Liver (tissue), 9 donors: Measurements from ENCODE around the gene ZNF524. TPM values are rescaled to one million over a fixed set of nuclear protein-coding genes. Genes with fewer than 3 reads are reported as not detected.

ENCODE experiments used
- DNase-seq: peaks from one replicate; pipeline ENCODE4 v3.0.0-alpha.2; 2017; ENCODE audit warnings: low spot score
- H3K27ac ChIP-seq, 2 donors: one replicate each; pipeline ENCODE4 v1.7.0; 2013; ENCODE audit warnings: inconsistent platforms in 2 of 2, low read length in 2 of 2, control low read depth in 1 of 2, low read depth in 1 of 2, mild to moderate bottlenecking in 1 of 2
- H3K27me3 ChIP-seq, 4 donors: one replicate each; pipeline versions ENCODE4 v1.6.1 to v1.7.0; 2013; ENCODE audit warnings: low read length in 3 of 4, inconsistent platforms in 1 of 4, mild to moderate bottlenecking in 1 of 4, moderate library complexity in 1 of 4; ENCODE audit not compliant: control insufficient read depth in 4 of 4, insufficient read depth in 4 of 4
- H3K36me3 ChIP-seq, 4 donors: one replicate each; pipeline versions ENCODE4 v1.6.1 to v1.7.0; 2013; ENCODE audit warnings: low read length in 3 of 4, mild to moderate bottlenecking in 3 of 4, low read depth in 1 of 4, moderate library complexity in 1 of 4; ENCODE audit not compliant: control insufficient read depth in 4 of 4, insufficient read depth in 3 of 4
- H3K4me1 ChIP-seq, 4 donors: one replicate each; pipeline versions ENCODE4 v1.6.1 to v1.7.0; 2013; ENCODE audit warnings: low read length in 3 of 4, mild to moderate bottlenecking in 3 of 4, moderate library complexity in 1 of 4; ENCODE audit not compliant: control insufficient read depth in 4 of 4, insufficient read depth in 4 of 4
- H3K4me3 ChIP-seq, 3 donors: one replicate each; pipeline versions ENCODE4 v1.6.1 to v1.7.0; 2013; ENCODE audit warnings: low read length in 3 of 3, control low read depth in 1 of 3, low read depth in 1 of 3, mild to moderate bottlenecking in 1 of 3
- H3K9ac ChIP-seq, 2 donors: one replicate each; pipeline ENCODE4 v1.7.0; 2013; ENCODE audit warnings: low read length in 2 of 2, mild to moderate bottlenecking in 2 of 2, moderate library complexity in 2 of 2, control low read depth in 1 of 2, low read depth in 1 of 2
- H3K9me3 ChIP-seq, 4 donors: one replicate each; pipeline versions ENCODE4 v1.6.1 to v1.7.0; 2013; ENCODE audit warnings: low read length in 3 of 4; ENCODE audit not compliant: control insufficient read depth in 4 of 4
- ATF3 ChIP-seq: IDR thresholded peaks from 2 replicates; pipeline ENCODE4 v1.6.1; 2016; ENCODE audit warnings: antibody characterized with exemption
- CTCF ChIP-seq: fragments of 150-350 bp; IDR thresholded peaks from 2 replicates; pipeline ENCODE4 v1.5.1; 2017; ENCODE audit warnings: improper control_type of control experiment, low read depth, low read length; ENCODE audit not compliant: missing input control
- EGR1 ChIP-seq, 2 donors: IDR thresholded peaks; 2 replicates each; pipeline ENCODE4 v1.6.1; 2016 to 2018; ENCODE audit warnings: antibody characterized with exemption in 2 of 2, low read depth in 2 of 2
- FOXA1 ChIP-seq: IDR thresholded peaks from 2 replicates; pipeline ENCODE4 v1.6.1; 2016; ENCODE audit warnings: antibody characterized with exemption
- FOXA2 ChIP-seq: IDR thresholded peaks from 2 replicates; pipeline ENCODE4 v1.6.1; 2016; ENCODE audit warnings: antibody characterized with exemption
- GABPA ChIP-seq, 2 donors: IDR thresholded peaks in 1 of 2; conservative IDR thresholded peaks in 1 of 2; 2 replicates each; pipeline ENCODE4 v1.6.1; 2016; ENCODE audit warnings: antibody characterized with exemption in 2 of 2, mild to moderate bottlenecking in 1 of 2, moderate library complexity in 1 of 2
- HNF4A ChIP-seq, 2 donors: conservative IDR thresholded peaks; 2 replicates each; pipeline ENCODE4 v1.6.1; 2016; ENCODE audit warnings: antibody characterized with exemption in 2 of 2, mild to moderate bottlenecking in 2 of 2
- HNF4G ChIP-seq: IDR thresholded peaks from 2 replicates; pipeline ENCODE4 v1.6.1; 2016; ENCODE audit warnings: antibody characterized with exemption
- JUND ChIP-seq, 2 donors: IDR thresholded peaks; 2 replicates each; pipeline ENCODE4 v1.6.1; 2016; ENCODE audit warnings: antibody characterized with exemption in 2 of 2
- MAX ChIP-seq: IDR thresholded peaks from 2 replicates; pipeline ENCODE4 v1.6.1; 2016; ENCODE audit warnings: antibody characterized with exemption
- NR2F2 ChIP-seq: IDR thresholded peaks from 2 replicates; pipeline ENCODE4 v1.6.1; 2016; ENCODE audit warnings: antibody characterized with exemption
- RAD21 ChIP-seq, 2 donors: IDR thresholded peaks; 2 replicates each; pipeline ENCODE4 v1.6.1; 2016; ENCODE audit warnings: antibody characterized with exemption in 2 of 2, mild to moderate bottlenecking in 2 of 2
- REST ChIP-seq: IDR thresholded peaks from 2 replicates; pipeline ENCODE4 v1.6.1; 2016; ENCODE audit warnings: antibody characterized with exemption, mild to moderate bottlenecking
- RXRA ChIP-seq, 2 donors: IDR thresholded peaks; 2 replicates each; pipeline ENCODE4 v1.6.1; 2017 to 2018; ENCODE audit warnings: antibody characterized with exemption in 2 of 2, mild to moderate bottlenecking in 1 of 2
- SP1 ChIP-seq: IDR thresholded peaks from 2 replicates; pipeline ENCODE4 v1.6.1; 2018; ENCODE audit warnings: antibody characterized with exemption, mild to moderate bottlenecking
- TAF1 ChIP-seq: conservative IDR thresholded peaks from 2 replicates; pipeline ENCODE4 v1.6.1; 2016; ENCODE audit warnings: antibody characterized with exemption, mild to moderate bottlenecking
- YY1 ChIP-seq: IDR thresholded peaks from 2 replicates; pipeline ENCODE4 v1.6.1; 2016; ENCODE audit warnings: antibody characterized with exemption, mild to moderate bottlenecking
- ZBTB33 ChIP-seq: IDR thresholded peaks from 2 replicates; pipeline ENCODE4 v1.6.1; 2016; ENCODE audit warnings: antibody characterized with exemption
- WGBS: extraction: QIAGEN DNeasy Blood & Tissue Kit; methylation state at CpG from one replicate; pipeline ENCODE4 v1.1.7; 2013; 5-methylcytosine and 5-hydroxymethylcytosine counted together
- polyA plus RNA-seq, 2 donors: library from polyadenylated mRNA; stranded (reverse) in 1 of 2; unstranded in 1 of 2; fragments of 200-250 nt in 1 of 2; fragments of >200 nt in 1 of 2; fragmentation: Nextera tagmentation in 1 of 2; extraction: Ambion mirVana in 1 of 2; gene quantifications; one replicate each; pipeline versions ENCODE4 v1.2.1 to v1.2.3, GENCODE V29; 2013 to 2015
- total RNA-seq, 2 donors: library from RNA; depleted of rRNA; stranded (reverse); fragments of >200 nt; gene quantifications; one replicate each; pipeline ENCODE4 v1.2.3, GENCODE V29; 2014
- donor health status: healthy.
- donor health status: healthy.
- donor health status: healthy.
- donor health status: healthy.
- donor health status: healthy.

The ZNF524 gene
- total and polyA plus RNA-seq, 4 donors = 6.7 to 12.3 (median 10.2) TPM

- TF ChIP-seq RXRA (IDR thresholded peaks at IDR 0.05) (no peak), HNF4G (no peak), RAD21 (IDR thresholded peaks at IDR 0.05) (no peak), TAF1 (no peak), SP1 (no peak), FOXA1 (no peak), JUND (IDR thresholded peaks at IDR 0.05) (no peak), GABPA (IDR thresholded peaks at IDR 0.05 in 1 of 2, conservative IDR thresholded peaks at IDR 0.05 in 1 of 2) (no peak), NR2F2 (no peak), MAX (no peak), CTCF (no peak), FOXA2 (no peak), YY1 (no peak), ZBTB33 (no peak), EGR1 (IDR thresholded peaks at IDR 0.05; ENCODE audit: low read depth in 2 of 2) (no peak), REST (no peak), HNF4A (conservative IDR thresholded peaks at IDR 0.05) (no peak), ATF3 (no peak)
- H3K36me3 ChIP-seq = peaks cover 3 to 28% (median 11%) of the 10 kb centered on the region in 4 donors
- no peak overlapping the region for H3K4me3 ChIP-seq
- H3K27ac ChIP-seq = no peak overlapping the region
- H3K9ac ChIP-seq = no peak overlapping the region
- no peaks in the 10 kb centered on the region for H3K27me3 ChIP-seq
- peaks cover 0 to 9% (median 8%) of the 10 kb centered on the region in 4 donors for H3K4me1 ChIP-seq
- no peaks in the 10 kb centered on the region for H3K9me3 ChIP-seq
- WGBS = 90% methylated on average over 10 of the region's 10 CpGs
- DNase-seq = no peak
Measured at GRCh38 chr19:55591555-55591954, 8.5 kb upstream of the ZNF524 start.
